Mesenteric fat pad (tissue), 1 donor: Measurements from ENCODE around the gene GLRX3. TPM values are rescaled to one million over a fixed set of nuclear protein-coding genes. Genes with fewer than 3 reads are reported as not detected.

Experiments used
- total RNA-seq: library from RNA; stranded (reverse); fragmentation: NEBNext Ultra II Directional; extraction: Animal tissue kit (Norgen Biotek cat#: 25700); gene quantifications from one replicate; pipeline ENCODE4 v1.2.1, GENCODE V29; 2021
- donor health status: DM: yes; HTN: yes; CAD: no.

The GLRX3 gene
- total RNA-seq, 1 donor from 2014 or later, result 72.0 TPM

Other genes starting within 250 kb of the GLRX3 start
- gene EBF3, start 172.1 kb upstream of the GLRX3 start, total RNA-seq, result 28.6 TPM
- 3.7 TPM for gene C10orf143, start 25.6 kb upstream of the GLRX3 start, total RNA-seq